ENCODE data around the gene PCNX3. TPM values are rescaled to one million over a fixed set of nuclear protein-coding genes. Genes with fewer than 3 reads are reported as not detected.
A peak's percentile ranks its signal among the peaks of the same experiment; 100 is the strongest.
"Not testable (repeated sequence)": the region's sequence is repeated elsewhere in the genome, so short reads cannot be mapped to it uniquely, and the experiment has no call there.

Gene PCNX3
- total RNA-seq, 2 experiments from 2014 or later: 40.9 to 42.6 TPM

DNA sequence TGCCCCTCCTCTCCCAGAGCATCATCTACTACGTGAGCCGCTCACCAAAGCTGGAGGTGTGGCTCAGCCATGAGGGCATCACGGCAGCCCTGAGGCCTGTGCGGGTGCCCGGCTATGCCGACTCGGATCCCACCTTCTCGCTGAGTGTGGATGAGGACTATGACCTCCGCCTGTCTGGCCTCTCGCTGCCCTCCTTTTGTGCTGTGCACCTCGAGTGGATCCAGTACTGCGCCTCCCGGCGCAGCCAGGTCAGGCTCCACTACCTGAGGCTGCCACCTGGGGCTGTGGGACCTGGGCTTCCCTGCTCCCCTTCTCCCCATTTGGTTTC is 18.5 kb downstream of the PCNX3 start:
- peaks cover 18% of the 10 kb centered on the region for H3K36me3 Mint-ChIP-seq
- no peak overlapping the region for H3K4me3 Mint-ChIP-seq
- H3K9me3 Mint-ChIP-seq: no peaks in the 10 kb centered on the region
- DNase-seq: no peak
- H3K4me1 Mint-ChIP-seq: peaks cover 16% of the 10 kb centered on the region
- H3K27ac Mint-ChIP-seq: peak overlapping the region; percentile 30
- H3K27me3 Mint-ChIP-seq: no peaks in the 10 kb centered on the region

- peaks cover 18% of the 10 kb centered on the region for H3K4me1 Mint-ChIP-seq
- H3K27ac Mint-ChIP-seq: peak overlapping the region; percentile 30
- no peak for DNase-seq
- H3K4me3 Mint-ChIP-seq: no peak overlapping the region
- H3K9me3 Mint-ChIP-seq: no peaks in the 10 kb centered on the region
- H3K27me3 Mint-ChIP-seq: no peaks in the 10 kb centered on the region
- peaks cover 20% of the 10 kb centered on the region for H3K36me3 Mint-ChIP-seq
Observed at GRCh38 chr11:65634440-65634839, 18.9 kb downstream of the PCNX3 start.

- H3K36me3 Mint-ChIP-seq: peaks cover 25% of the 10 kb centered on the region
- no peaks in the 10 kb centered on the region for H3K9me3 Mint-ChIP-seq
- no peak overlapping the region for H3K27ac Mint-ChIP-seq
- no peak overlapping the region for H3K4me3 Mint-ChIP-seq
- DNase-seq: no peak
- H3K4me1 Mint-ChIP-seq: peaks cover 25% of the 10 kb centered on the region
- H3K27me3 Mint-ChIP-seq: no peaks in the 10 kb centered on the region
Observed at GRCh38 chr11:65634905-65635731, 19.5 kb downstream of the PCNX3 start.

- no peaks in the 10 kb centered on the region for H3K27me3 Mint-ChIP-seq
- no peak for DNase-seq
- peak overlapping the region; percentile 31 for H3K27ac Mint-ChIP-seq
- H3K9me3 Mint-ChIP-seq: no peaks in the 10 kb centered on the region
- peaks cover 28% of the 10 kb centered on the region for H3K4me1 Mint-ChIP-seq
- H3K4me3 Mint-ChIP-seq: no peak overlapping the region
- peaks cover 29% of the 10 kb centered on the region for H3K36me3 Mint-ChIP-seq
Observed at GRCh38 chr11:65636108-65637031, 20.8 kb downstream of the PCNX3 start.

GRCh38 chr11:65637032-65637557 is 21.5 kb downstream of the PCNX3 start:
- H3K27me3 Mint-ChIP-seq: no peaks in the 10 kb centered on the region
- peaks cover 34% of the 10 kb centered on the region for H3K36me3 Mint-ChIP-seq
- DNase-seq: no peak
- peak overlapping the region; percentile 68 for H3K4me3 Mint-ChIP-seq
- H3K9me3 Mint-ChIP-seq: no peaks in the 10 kb centered on the region
- peaks cover 33% of the 10 kb centered on the region for H3K4me1 Mint-ChIP-seq
- peak overlapping the region; percentile 83 for H3K27ac Mint-ChIP-seq

GRCh38 chr11:65637794-65638419 is 22.3 kb downstream of the PCNX3 start, which contains the start of gene SIPA1:
TSS of gene SIPA1 (plus strand) at chr11:65638101. CDS start at chr11:65640922, 2,821 bp downstream.
- Mint-ChIP-seq H3K9me3 (no peaks in the 10 kb centered on the region), H3K27me3 (no peaks in the 10 kb centered on the region), H3K4me1 (peaks cover 34% of the 10 kb centered on the region), H3K4me3 (peak within 1 kb of the TSS; percentile 97), H3K27ac (peak within 1 kb of the TSS; percentile 88), H3K36me3 (peaks cover 34% of the 10 kb centered on the region)
- DNase-seq: peak; percentile 88

DNA sequence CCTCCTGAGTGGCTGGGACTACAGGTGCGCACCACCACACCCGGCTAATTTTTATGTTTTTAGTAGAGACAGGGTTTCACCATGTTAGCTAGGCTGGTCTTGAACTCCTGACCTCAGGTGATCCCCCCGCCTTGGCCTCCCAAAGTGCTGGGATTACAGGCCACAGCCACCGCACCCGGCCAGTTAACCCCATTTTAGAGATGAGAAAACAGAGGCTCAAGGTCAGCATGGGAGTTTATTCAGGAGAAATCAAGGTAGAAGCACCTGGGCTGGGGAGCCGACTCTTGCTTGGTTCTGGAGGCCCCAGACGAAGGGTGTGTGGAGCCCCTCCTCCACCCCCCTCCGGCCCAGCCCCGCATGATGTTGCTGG is 23.6 kb downstream of the PCNX3 start:
- peak overlapping the region; percentile 88 for H3K27ac Mint-ChIP-seq
- not testable (repeated sequence) for H3K9me3 Mint-ChIP-seq, H3K27me3 Mint-ChIP-seq, DNase-seq
- peak overlapping the region; percentile 97 for H3K4me3 Mint-ChIP-seq
- H3K36me3 Mint-ChIP-seq: peaks cover 34% of the 10 kb centered on the region
- H3K4me1 Mint-ChIP-seq: peaks cover 42% of the 10 kb centered on the region

DNA sequence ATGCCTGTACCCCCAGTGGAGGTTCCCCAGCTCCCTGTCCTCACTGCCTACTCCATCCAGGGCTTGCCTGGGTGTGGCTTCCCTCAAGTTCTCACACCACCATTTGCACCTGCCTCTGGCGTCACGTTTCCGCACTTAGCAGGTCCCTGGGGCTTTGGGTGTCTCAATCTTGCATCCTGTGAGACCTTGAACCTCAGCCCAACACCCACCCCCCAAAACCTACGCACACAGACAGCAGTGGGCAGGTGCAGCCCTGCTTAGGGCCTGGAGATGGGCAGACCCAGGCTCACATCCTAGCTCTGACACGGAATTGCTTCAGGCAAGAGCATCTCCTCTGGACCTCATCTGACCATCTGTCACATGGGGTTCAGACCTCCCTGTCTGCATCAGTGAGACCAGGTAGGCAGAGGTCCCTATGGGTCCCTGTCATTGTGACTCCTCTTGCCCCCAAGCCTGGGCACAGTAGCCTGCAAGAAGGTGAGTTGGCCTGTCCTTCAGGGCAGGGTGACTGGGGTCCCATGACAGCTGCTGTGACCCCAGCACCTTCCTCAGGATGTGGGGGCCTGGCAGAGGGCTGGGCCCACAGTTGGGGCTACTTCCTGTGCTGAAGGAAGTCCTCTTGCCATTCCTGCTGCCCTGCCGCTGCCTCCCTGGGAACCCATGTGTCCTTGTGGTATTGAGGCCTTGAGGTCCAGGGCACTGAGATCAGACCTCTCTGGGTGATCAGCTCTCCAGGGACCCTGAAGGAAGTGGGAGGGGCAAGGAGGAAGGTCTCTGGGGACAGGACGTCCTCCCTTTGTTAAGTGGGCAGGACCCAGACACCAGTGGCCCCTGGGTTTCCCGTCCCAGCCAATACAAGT is 24.3 kb downstream of the PCNX3 start:
- Mint-ChIP-seq H3K36me3 (peaks cover 32% of the 10 kb centered on the region), H3K27me3 (no peaks in the 10 kb centered on the region), H3K4me1 (peaks cover 42% of the 10 kb centered on the region), H3K27ac (peak overlapping the region; percentile 88), H3K4me3 (peak overlapping the region; percentile 97), H3K9me3 (no peaks in the 10 kb centered on the region)
- peak; percentile 61 for DNase-seq

- Mint-ChIP-seq H3K4me3 (peak overlapping the region; percentile 97), H3K9me3 (no peaks in the 10 kb centered on the region), H3K27me3 (no peaks in the 10 kb centered on the region), H3K27ac (peak overlapping the region; percentile 88), H3K36me3 (peaks cover 32% of the 10 kb centered on the region), H3K4me1 (peaks cover 42% of the 10 kb centered on the region)
- peak; percentile 44 for DNase-seq
Observed at GRCh38 chr11:65640483-65641296, 25.1 kb downstream of the PCNX3 start.

GRCh38 chr11:65641297-65642013 is 25.9 kb downstream of the PCNX3 start:
- Mint-ChIP-seq H3K9me3 (no peaks in the 10 kb centered on the region), H3K27ac (peak overlapping the region; percentile 84), H3K4me3 (peak overlapping the region; percentile 97), H3K27me3 (no peaks in the 10 kb centered on the region), H3K4me1 (peaks cover 42% of the 10 kb centered on the region), H3K36me3 (peaks cover 32% of the 10 kb centered on the region)
- DNase-seq: no peak

DNA sequence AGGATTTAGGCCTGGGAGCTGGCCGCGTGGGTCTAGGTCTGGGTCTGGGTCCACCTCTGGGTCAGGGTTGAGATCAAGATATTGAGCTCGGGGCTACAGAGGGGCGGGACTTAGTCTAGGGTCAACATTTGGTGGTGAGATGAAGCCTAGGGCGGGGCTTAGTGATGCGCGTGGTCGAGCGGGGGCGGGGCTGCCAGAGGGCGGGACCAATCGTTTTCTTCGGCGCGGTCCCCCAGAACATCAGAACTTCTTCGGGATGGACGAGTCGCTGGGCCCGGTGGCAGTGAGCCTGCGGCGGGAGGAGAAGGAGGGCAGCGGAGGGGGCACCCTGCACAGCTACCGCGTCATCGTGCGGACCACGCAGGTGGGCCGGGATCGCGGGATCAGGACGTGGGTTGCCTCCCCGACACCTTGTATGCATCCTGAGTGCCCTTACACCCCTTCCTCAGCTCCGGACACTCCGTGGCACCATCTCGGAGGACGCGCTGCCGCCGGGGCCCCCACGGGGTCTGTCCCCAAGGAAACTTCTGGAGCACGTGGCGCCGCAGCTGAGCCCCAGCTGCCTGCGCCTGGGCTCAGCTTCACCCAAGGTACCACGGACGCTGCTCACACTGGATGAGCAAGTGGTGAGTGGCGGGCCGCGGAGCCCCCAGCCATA is 26.6 kb downstream of the PCNX3 start:
- Mint-ChIP-seq H3K36me3 (peaks cover 27% of the 10 kb centered on the region), H3K4me1 (peaks cover 42% of the 10 kb centered on the region), H3K27me3 (no peaks in the 10 kb centered on the region)

GRCh38 chr11:65643971-65644370 is 28.4 kb downstream of the PCNX3 start:
- Mint-ChIP-seq H3K27ac (peak overlapping the region; percentile 42), H3K9me3 (no peaks in the 10 kb centered on the region), H3K4me1 (peaks cover 33% of the 10 kb centered on the region), H3K36me3 (peaks cover 22% of the 10 kb centered on the region), H3K27me3 (no peaks in the 10 kb centered on the region), H3K4me3 (no peak overlapping the region)
- DNase-seq: peak; percentile 32

More for the DNA sequence above, 26.6 kb downstream of the PCNX3 start:
- no peak for DNase-seq
- Mint-ChIP-seq H3K9me3 (no peaks in the 10 kb centered on the region), H3K4me3 (peak overlapping the region; percentile 97), H3K27ac (peak overlapping the region; percentile 84)

All from activated naive CD8-positive, alpha-beta T cell treated with anti-CD3 and anti-CD28 coated beads for 36 hours (primary cell).